ENCODE measurements around the gene CELA1.

GRCh38 chr12:51374856-51375255 is 28.4 kb upstream of the CELA1 start:
- TF ChIP-seq TAF1 (IDR thresholded peaks at IDR 0.05; ENCODE audit: borderline replicate concordance, low read depth, low read length) (no peak), POLR2A (IDR thresholded peaks at IDR 0.05; ENCODE audit: low read depth, low read length) (no peak), POLR2AphosphoS5 (IDR thresholded peaks at IDR 0.05; ENCODE audit: low read depth, low read length) (no peak)
